ENCODE data around the gene STARD8.

Gene STARD8

DNA sequence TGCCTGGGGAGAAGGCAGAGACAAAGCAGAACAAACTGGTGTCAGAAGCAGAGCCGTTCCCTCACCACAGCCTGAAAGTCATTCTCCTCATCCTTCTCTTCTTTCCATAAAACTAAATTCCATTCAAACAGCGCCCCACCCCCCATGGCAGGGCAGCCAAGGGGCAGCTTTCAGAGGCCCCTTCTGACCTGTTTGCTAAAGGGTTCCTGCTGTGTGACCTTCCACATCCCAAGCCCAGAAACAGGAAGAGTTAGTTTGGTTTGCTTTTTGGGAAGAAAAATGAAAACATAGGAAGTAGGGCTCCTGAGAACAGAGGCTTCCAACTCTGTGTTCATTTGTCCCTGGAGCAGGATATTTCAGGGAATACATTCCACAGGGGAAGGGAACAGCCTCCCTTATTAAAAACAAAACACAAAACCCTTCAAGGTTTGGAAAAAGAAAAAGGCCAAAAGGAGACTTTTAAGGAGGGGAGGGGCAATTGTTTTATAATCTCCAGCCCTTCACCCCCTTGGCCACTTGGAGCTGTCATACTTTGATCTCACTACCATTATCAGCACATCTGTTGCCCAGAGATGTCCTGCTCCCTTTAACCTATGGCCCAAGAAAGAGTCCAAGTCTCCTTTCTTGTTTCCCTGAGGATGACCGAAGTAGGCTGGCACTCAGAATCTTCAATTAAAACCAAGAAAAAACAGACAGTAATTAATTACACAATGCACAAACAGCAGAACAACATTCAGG, 25.3 kb downstream of the STARD8 start:
- Histone ChIP-seq H3K27ac (no peak overlapping the region), H3K4me3 (no peak overlapping the region), H4K20me1 (no peaks in the 10 kb centered on the region), H3K9me3 (no peaks in the 10 kb centered on the region), H3K27me3 (peaks cover 73% of the 10 kb centered on the region), H3K36me3 (no peaks in the 10 kb centered on the region), H3K4me2 (no peak overlapping the region), H3K4me1 (no peaks in the 10 kb centered on the region), H3K9ac (no peak overlapping the region)
- TF ChIP-seq Cebpa-rat (IDR thresholded peaks at IDR 0.05), result no peak

DNA sequence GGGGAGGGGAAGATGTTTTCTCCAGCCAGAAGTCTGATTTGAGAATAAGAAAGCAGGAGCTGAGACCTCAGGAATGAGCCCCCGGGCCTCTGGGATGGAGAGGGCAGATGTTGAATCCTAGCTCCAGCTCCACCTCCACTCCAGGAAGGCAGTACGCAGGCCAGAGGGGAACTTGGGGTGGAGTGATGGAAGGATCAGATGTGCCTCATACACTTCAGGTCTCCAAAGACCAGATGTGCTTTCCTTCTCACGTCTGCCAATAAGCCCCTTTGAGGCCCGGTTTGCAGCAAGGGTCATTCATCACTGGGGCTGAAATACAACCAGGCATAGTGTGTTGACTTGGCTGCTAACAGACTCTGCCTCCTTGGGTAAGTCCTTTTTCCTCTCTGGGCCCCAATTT, 28.1 kb downstream of the STARD8 start:
- Histone ChIP-seq H3K9me3 (no peaks in the 10 kb centered on the region), H3K4me2 (no peak overlapping the region), H3K4me1 (peaks cover 4% of the 10 kb centered on the region), H3K27me3 (peaks cover 70% of the 10 kb centered on the region), H3K27ac (no peak overlapping the region), H3K36me3 (no peaks in the 10 kb centered on the region), H3K9ac (no peak overlapping the region), H4K20me1 (no peaks in the 10 kb centered on the region), H3K4me3 (no peak overlapping the region)
- TF ChIP-seq Cebpa-rat (IDR thresholded peaks at IDR 0.05), result no peak

DNA sequence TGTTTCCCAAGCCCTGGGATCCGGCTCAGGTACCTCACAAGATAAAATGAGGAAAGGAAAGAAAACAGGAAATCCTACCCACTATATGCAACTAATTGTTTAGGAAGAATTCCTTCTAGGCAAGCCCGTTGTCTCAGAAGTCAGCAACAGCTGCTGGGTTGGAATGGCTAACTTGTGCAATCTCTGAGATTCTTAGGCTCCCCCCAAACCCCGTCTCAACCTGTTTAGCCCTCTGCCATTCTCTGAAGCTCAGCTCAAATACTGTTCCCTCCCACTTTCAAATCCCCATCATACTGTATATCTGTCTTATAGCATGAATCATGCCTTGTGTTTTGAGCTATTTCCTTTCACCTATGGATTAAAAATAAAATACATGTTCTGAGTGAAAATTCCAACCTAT, 28.9 kb downstream of the STARD8 start:
- Histone ChIP-seq H3K27ac (no peak overlapping the region), H3K9ac (no peak overlapping the region), H3K4me1 (peaks cover 11% of the 10 kb centered on the region), H3K27me3 (peaks cover 62% of the 10 kb centered on the region), H3K9me3 (no peaks in the 10 kb centered on the region), H3K4me3 (no peak overlapping the region), H3K4me2 (no peak overlapping the region), H4K20me1 (no peaks in the 10 kb centered on the region), H3K36me3 (no peaks in the 10 kb centered on the region)
- no peak for TF ChIP-seq Cebpa-rat (IDR thresholded peaks at IDR 0.05)

DNA sequence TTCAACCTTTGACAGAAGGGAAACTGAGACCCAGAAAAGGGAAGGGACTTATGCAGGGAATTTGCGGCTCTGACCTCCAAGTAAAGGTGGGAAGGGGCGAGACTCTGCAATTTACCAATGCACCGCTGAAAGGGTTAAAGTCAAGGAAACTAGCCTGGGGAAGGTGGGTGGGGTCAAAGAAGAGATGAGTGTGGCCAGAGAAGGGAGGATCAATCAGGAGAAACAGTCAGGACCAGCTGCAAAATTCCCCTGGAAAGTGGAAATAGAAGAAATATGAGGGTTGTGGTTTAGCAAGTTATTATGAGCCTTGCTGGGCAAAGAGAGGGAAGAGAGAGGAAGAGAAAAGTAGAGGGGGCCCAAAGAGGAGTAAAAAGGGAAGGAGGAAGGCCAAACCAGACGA, 30.5 kb downstream of the STARD8 start:
- H3K27me3 ChIP-seq, result peaks cover 46% of the 10 kb centered on the region
- H3K27ac ChIP-seq, result no peak overlapping the region
- peaks cover 24% of the 10 kb centered on the region for H3K4me1 ChIP-seq
- H4K20me1 ChIP-seq, result no peaks in the 10 kb centered on the region
- no peak overlapping the region for H3K9ac ChIP-seq
- H3K36me3 ChIP-seq, result no peaks in the 10 kb centered on the region
- H3K9me3 ChIP-seq, result no peaks in the 10 kb centered on the region
- no peak overlapping the region for H3K4me2 ChIP-seq
- no peak overlapping the region for H3K4me3 ChIP-seq
- no peak for TF ChIP-seq Cebpa-rat (IDR thresholded peaks at IDR 0.05)

DNA sequence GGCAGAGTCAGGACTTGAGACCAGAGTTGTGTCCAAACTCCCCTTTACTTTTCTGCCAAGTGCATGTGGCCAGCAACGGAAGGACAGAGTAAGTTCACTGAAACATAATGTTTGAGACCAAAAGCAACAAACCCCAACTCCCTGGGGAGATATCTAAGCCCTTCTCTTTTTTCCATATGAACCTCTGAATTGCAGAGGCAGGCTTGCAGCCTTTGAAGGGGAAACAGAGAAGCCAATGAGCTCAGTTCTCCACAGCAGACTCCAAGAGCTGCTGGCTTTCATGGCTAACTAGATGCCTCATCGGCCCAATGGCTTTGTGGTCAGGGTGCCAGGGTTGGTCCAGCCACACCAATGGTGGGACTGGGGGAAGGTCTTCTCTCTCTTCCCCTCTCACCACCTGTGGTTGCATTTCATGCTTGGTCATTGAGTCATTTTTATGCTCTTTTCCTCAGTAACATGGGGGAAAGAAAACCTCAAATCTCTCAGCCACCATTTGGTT, 34.0 kb downstream of the STARD8 start:
- no peak overlapping the region for H3K9ac ChIP-seq
- peaks cover 12% of the 10 kb centered on the region; the same call in 1 of the 2 replicates for H3K9me3 ChIP-seq
- peaks cover 52% of the 10 kb centered on the region for H3K27me3 ChIP-seq
- H3K4me3 ChIP-seq, result no peak overlapping the region
- no peaks in the 10 kb centered on the region for H3K36me3 ChIP-seq
- H3K4me1 ChIP-seq, result peaks cover 34% of the 10 kb centered on the region
- TF ChIP-seq Cebpa-rat (IDR thresholded peaks at IDR 0.05), result no peak
- H3K4me2 ChIP-seq, result peak overlapping the region; percentile 49
- no peak overlapping the region for H3K27ac ChIP-seq
- no peaks in the 10 kb centered on the region for H4K20me1 ChIP-seq

DNA sequence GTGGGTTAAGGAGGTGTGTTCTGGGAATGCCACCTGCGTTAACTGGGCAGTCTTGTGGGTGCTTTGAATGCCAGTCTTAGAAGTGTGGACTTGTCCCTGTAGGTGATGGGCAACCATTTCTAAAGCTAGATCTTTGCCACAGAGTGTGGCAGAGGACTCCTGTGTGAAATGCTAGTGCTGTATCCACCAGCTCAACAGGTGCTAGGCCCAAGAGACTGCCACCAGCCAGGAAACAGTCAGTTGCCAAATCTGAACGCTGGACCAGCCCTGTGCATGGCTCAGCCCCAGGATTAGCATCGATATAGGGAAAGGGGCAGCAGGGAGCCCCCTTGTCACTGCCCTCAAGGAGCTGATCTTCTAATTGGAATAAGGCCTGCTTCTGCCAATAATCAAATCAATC, 35.3 kb downstream of the STARD8 start:
- no peaks in the 10 kb centered on the region for H4K20me1 ChIP-seq
- H3K4me2 ChIP-seq, result no peak overlapping the region
- H3K36me3 ChIP-seq, result no peaks in the 10 kb centered on the region
- peaks cover 34% of the 10 kb centered on the region for H3K4me1 ChIP-seq
- H3K27ac ChIP-seq, result no peak overlapping the region
- H3K9ac ChIP-seq, result no peak overlapping the region
- H3K4me3 ChIP-seq, result no peak overlapping the region
- TF ChIP-seq Cebpa-rat (IDR thresholded peaks at IDR 0.05), result no peak
- peaks cover 12% of the 10 kb centered on the region; the same call in 1 of the 2 replicates for H3K9me3 ChIP-seq
- peaks cover 57% of the 10 kb centered on the region for H3K27me3 ChIP-seq

DNA sequence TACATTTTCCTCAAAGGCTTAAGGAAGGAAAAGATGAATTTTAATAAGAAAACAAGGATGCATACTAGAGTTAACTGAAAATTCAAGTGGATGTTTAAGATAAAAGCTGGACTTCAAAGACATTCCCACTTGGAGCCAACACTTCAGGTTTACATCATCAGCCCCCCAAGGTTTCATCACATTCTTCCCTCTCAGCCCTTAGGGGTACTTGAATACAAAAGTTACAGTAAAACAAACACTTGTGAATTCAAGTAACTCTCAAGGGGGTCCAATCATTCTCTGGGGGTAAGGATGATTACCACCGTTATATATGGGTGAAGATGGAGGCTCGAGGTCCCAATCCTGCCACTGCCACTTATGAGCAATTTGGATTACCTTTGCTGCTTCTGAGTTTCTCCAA, 36.1 kb downstream of the STARD8 start:
- Histone ChIP-seq H3K4me3 (no peak overlapping the region), H3K9me3 (peaks cover 12% of the 10 kb centered on the region; the same call in 1 of the 2 replicates), H4K20me1 (no peaks in the 10 kb centered on the region), H3K36me3 (no peaks in the 10 kb centered on the region), H3K27me3 (peaks cover 53% of the 10 kb centered on the region), H3K4me2 (no peak overlapping the region), H3K4me1 (peaks cover 34% of the 10 kb centered on the region), H3K9ac (no peak overlapping the region), H3K27ac (no peak overlapping the region)
- no peak for TF ChIP-seq Cebpa-rat (IDR thresholded peaks at IDR 0.05)

DNA sequence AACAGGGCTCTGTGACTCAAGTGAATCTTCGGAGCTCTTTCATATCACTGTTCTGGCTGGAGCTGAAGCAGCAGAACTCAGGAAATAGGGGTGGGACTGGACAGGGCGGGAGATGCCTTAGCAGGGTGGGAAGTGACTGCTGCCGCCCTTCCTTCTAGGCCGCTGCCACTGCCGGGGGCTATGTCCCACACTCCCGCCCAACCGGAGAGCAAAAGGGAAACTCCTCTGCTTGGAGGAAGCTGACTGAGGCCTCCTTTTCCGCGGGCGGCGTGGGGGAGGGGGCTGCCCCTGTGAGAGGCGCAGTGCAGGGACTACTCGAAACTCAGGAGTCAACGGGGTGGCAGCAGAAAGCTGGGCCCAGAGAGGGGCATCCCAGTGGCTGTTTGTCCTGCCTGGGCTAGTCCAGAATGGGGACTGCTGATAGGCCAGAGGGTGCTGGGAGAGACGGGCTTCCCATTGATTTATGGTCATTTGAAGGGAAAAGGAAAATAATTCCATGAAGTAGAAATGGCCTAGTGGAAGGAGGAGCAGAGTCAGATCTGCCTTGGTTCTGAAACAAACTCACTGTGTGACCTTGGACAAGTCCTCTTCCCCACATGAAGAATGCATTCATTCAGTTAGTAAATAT, 36.9 kb downstream of the STARD8 start:
- peaks cover 12% of the 10 kb centered on the region; the same call in 1 of the 2 replicates for H3K9me3 ChIP-seq
- H4K20me1 ChIP-seq, result no peaks in the 10 kb centered on the region; the same call in 1 of the 2 replicates
- H3K27me3 ChIP-seq, result peaks cover 53% of the 10 kb centered on the region
- no peaks in the 10 kb centered on the region for H3K36me3 ChIP-seq
- H3K4me1 ChIP-seq, result peaks cover 34% of the 10 kb centered on the region
- H3K4me2 ChIP-seq, result peak overlapping the region; percentile 49
- H3K4me3 ChIP-seq, result no peak overlapping the region
- H3K27ac ChIP-seq, result no peak overlapping the region
- TF ChIP-seq Cebpa-rat (IDR thresholded peaks at IDR 0.05), result no peak
- no peak overlapping the region for H3K9ac ChIP-seq

DNA sequence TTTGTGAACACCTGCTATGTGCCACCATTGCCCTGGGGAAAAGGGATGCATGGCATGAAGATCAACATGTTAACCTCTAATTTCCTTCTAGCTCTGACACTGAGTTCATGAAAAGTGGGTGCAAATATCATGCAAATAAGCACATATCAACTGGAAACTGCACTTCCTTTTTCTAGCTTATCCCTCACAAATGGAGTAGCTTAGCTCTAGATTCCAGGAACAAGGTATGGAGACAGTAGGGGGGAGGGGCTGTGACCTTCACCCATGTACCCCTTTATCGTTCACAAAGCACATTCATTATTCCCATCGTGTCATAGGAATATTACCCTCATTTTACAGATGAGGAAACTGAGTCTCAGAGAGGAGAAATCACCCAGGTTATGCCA, 37.4 kb downstream of the STARD8 start:
- no peak overlapping the region for H3K4me3 ChIP-seq
- H3K27me3 ChIP-seq, result peaks cover 53% of the 10 kb centered on the region
- H3K4me2 ChIP-seq, result peak overlapping the region; percentile 49
- no peak for TF ChIP-seq Cebpa-rat (IDR thresholded peaks at IDR 0.05)
- no peak overlapping the region for H3K9ac ChIP-seq
- H3K4me1 ChIP-seq, result peaks cover 34% of the 10 kb centered on the region
- peaks cover 12% of the 10 kb centered on the region; the same call in 1 of the 2 replicates for H3K9me3 ChIP-seq
- H3K36me3 ChIP-seq, result no peaks in the 10 kb centered on the region
- no peaks in the 10 kb centered on the region; the same call in 1 of the 2 replicates for H4K20me1 ChIP-seq
- no peak overlapping the region for H3K27ac ChIP-seq

DNA sequence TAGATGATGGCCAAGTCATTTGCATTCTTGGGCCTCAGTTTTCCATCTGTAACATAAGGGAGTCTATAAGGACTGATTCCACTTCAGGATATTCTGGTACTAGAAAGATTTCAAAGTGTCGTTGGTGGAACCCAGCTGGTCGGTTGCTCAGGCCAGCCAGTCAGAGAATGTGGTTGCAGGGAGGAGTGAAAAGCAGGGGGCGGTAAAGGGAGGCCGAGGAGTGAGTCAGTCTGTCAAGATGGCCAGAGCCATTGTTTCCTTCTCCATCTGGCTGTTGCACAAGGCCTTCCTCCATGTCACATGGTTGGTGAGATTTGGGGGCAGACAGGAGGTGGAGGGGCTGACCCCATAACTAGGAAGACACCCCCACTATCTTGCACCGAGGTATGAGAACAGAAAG, 38.2 kb downstream of the STARD8 start:
- Histone ChIP-seq H3K27me3 (peaks cover 51% of the 10 kb centered on the region), H3K4me1 (peaks cover 29% of the 10 kb centered on the region), H3K9ac (no peak overlapping the region), H3K27ac (no peak overlapping the region), H3K9me3 (peaks cover 12% of the 10 kb centered on the region; the same call in 1 of the 2 replicates), H3K36me3 (no peaks in the 10 kb centered on the region), H3K4me2 (no peak overlapping the region), H4K20me1 (no peaks in the 10 kb centered on the region; the same call in 1 of the 2 replicates), H3K4me3 (no peak overlapping the region)
- TF ChIP-seq Cebpa-rat (IDR thresholded peaks at IDR 0.05), result no peak
